DMS53 (cell line): ENCODE results near the gene FOCAD.
A peak's percentile ranks its signal among the peaks of the same experiment; 100 is the strongest.

Source experiments
- DNase-seq: peaks from one replicate; lab custom pipeline; 2025; lab: John Stamatoyannopoulos, UW

The FOCAD gene

GRCh38 chr9:20683351-20684034 lies 566 bp upstream of the FOCAD start:
- peak; percentile 57 for DNase-seq

GRCh38 chr9:20684875-20685696 lies 1.0 kb downstream of the FOCAD start:
- DNase-seq: peak; percentile 31

GRCh38 chr9:20685769-20686168 lies 1.7 kb downstream of the FOCAD start:
- no peak for DNase-seq

GRCh38 chr9:20689833-20690232 lies 5.8 kb downstream of the FOCAD start:
- DNase-seq: no peak

GRCh38 chr9:20692554-20692953 lies 8.5 kb downstream of the FOCAD start:
- no peak for DNase-seq

- DNase-seq: no peak
Observed at GRCh38 chr9:20693068-20693467, 9.0 kb downstream of the FOCAD start.

GRCh38 chr9:20694248-20694647 lies 10.2 kb downstream of the FOCAD start:
- no peak for DNase-seq

GRCh38 chr9:20697021-20697719 lies 13.1 kb downstream of the FOCAD start:
- no peak for DNase-seq

GRCh38 chr9:20698782-20699181 lies 14.7 kb downstream of the FOCAD start:
- DNase-seq: no peak

GRCh38 chr9:20701060-20701459 lies 17.0 kb downstream of the FOCAD start:
- DNase-seq: peak; percentile 3

- peak; percentile 19 for DNase-seq
Observed at GRCh38 chr9:20702570-20702969, 18.5 kb downstream of the FOCAD start.

- no peak for DNase-seq
Observed at GRCh38 chr9:20703146-20703545, 19.1 kb downstream of the FOCAD start.

- DNase-seq: no peak
Observed at GRCh38 chr9:20707708-20708107, 23.6 kb downstream of the FOCAD start.

- DNase-seq: no peak
Observed at GRCh38 chr9:20713172-20713571, 29.1 kb downstream of the FOCAD start.

- no peak for DNase-seq
Observed at GRCh38 chr9:20714442-20715415, 30.7 kb downstream of the FOCAD start.

- DNase-seq: no peak
Observed at GRCh38 chr9:20722221-20722620, 38.2 kb downstream of the FOCAD start.

GRCh38 chr9:20725675-20726074 lies 41.6 kb downstream of the FOCAD start:
- DNase-seq: no peak

GRCh38 chr9:20726144-20726543 lies 42.1 kb downstream of the FOCAD start:
- no peak for DNase-seq

- DNase-seq: no peak
Observed at GRCh38 chr9:20728493-20729220, 44.6 kb downstream of the FOCAD start.

- no peak for DNase-seq
Observed at GRCh38 chr9:20729523-20729922, 45.5 kb downstream of the FOCAD start.

- no peak for DNase-seq
Observed at GRCh38 chr9:20732118-20732517, 48.1 kb downstream of the FOCAD start.
